DMS 273 (cell line): ENCODE measurements around the gene GPRIN2.
"Not testable (repeated sequence)": the region's sequence is repeated elsewhere in the genome, so short reads cannot be mapped to it uniquely, and the experiment has no call there.

Experiments used
- DNase-seq: peaks from one replicate; lab custom pipeline; 2025; ENCODE audit not compliant: unreplicated experiment; lab: John Stamatoyannopoulos, UW

Gene GPRIN2

DNA sequence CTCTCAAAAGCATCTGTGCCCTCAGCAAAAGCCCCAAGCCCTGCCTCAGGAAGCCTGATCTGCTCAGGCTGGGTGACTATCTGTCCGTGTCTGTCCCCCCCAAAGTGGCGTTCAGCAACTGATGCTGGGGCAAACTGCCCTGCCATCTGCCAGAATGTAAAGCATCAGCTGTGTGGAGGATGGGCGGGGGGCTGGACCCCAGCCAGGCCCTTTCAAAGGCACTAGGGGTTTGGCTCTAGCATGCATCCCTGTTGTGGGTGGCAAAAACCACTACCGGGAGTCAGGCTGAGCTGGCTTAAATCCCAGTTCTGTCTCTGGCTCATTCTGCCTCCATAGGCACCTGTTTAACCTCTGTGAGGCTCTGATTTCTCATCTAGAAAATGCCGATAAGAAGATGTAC, 35.5 kb downstream of the GPRIN2 start:
- peak; percentile 95 for DNase-seq

DNA sequence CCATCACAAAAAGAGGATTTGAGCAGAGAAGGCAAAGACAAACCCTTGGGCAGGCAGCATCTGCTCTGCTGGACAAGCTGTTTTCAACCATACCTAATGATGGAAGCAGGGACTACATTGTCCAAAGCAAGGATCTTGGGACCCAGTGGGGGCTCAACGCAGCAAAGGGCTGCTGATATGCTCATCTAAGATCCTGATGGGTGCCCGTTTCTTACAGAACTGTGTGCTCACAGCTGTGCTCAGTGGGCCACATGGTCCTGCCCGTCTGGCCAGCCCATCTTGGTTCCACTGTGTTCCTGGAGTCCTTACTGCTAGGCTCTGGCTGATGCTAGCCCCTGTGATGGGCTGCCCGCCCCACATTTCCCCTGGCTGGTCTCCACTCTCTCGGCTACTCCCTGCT, 36.1 kb downstream of the GPRIN2 start:
- peak; percentile 61 for DNase-seq

DNA sequence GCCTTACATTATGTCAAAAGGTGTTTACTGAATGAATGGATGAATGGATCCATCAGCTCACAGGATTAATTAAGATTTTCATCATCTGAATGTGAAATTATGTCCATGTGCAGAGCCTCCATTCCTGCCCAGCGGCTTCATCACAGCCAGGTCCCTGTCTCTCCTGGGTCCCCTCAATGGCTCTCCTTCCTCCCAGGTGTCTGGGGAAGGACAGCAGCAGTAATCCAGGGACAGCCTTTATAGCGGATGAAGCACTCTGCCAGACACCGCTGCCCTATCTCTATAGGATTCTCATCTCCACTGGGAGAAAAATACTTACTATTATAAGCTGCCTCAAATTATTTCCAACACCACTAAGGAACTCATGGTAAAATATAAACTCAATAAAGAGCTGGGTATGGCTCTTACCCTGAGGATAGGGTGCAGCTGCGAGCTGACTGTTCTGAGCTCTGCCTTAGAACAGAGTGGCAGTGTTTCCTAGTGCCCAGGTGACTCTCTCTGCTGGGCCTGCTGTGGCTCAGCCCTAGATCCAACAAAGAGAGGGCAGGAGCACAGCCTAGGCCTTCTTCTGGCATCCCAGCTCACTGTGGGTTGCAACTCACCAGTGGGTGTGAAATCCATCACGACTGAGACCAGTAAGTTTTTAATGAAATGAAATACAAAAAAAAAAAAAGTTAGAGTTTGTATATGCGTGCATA, 38.3 kb downstream of the GPRIN2 start:
- DNase-seq: no peak

DNA sequence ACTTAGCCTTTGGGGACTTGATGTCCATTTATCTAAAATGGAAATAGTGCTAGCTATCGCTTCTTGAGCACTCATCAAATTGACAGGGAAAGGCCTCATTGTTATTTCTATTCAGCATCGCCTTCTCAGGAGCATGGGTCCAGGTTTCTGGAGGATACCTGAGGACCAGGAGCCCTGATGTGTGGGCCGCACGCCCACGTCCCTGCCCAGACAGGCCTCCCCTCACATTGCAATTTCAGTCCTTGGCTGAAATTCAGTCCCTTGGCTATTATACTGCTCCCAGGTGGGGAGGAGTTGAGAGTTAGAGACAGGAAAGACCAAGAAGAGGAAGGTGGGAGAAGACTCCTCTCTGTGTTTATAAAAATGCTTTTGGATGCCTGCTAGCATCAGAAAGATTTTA, 38.9 kb downstream of the GPRIN2 start:
- DNase-seq: no peak

DNA sequence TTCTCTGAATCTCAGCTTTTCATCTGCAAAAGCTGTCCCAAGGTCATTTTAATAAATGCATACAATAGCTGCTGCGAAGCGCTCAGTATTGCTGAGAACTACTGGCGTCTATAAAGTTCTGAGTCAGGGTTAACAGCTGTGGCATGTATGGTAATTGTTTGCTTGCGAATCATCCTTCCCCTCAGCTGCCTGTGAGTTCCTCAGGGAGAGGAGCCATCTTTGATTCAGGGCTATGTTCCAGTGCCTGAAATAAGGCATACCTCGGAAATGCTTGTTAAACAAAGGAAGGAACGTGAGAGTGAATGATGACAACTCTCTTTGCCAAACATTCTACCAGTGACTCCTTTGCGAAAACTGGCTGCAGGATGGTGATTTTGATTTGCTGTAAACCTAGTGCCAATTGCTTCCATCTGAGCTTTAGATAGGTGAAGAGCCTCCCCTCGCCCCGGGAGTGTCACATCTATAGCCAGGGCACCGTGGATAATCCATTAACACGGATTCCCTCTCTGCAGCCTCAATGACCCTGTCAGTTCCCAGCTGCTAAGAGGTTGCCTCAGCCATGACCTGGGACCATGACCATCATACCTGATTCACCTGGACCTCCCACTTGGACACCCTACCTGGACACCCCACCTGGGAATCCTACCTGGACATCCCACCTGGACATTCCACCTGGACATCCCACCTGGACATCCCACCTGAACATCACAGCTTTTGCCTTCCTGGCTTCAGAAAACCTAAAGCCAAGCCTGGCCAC, 39.6 kb downstream of the GPRIN2 start:
- peak; percentile 56 for DNase-seq

DNA sequence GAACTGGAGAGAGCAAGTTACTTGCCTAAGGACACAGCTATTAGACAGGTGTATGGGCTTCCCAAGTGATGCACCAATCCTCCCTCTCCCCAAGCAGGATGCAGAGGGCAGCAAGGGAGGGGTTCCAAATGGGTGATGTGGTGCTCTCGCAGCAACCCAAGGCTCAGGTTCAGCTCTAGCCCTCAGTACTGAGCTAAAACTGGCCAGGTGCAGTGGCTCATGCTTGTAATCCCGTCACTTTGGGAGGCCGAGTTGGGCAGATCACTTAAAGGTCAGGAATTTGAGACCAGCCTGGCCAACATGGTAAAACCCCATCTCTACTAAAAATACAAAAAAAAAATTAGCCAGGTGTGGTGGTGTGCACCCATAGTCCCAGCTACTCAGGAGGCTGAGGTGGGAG, 40.7 kb downstream of the GPRIN2 start:
- no peak for DNase-seq

DNA sequence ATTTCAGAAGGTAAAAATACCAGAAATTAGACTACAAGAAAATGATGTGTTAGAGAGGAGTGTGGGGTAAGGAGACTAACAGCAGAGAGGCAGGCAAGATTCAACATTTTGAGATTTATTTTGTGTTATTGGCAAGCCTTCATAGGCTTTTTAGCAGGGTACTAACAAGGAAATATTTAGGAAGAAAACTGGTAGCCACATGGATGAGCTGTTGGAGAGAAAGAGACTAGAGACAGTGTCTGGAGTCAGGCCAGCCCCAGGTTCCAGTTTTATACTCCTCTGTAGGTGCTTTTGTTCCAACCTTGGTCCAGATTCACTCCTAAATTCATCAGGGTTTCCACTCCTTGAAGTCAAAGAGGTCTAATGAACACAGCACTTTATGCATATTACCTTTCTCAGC, 41.1 kb downstream of the GPRIN2 start:
- DNase-seq: no peak

DNA sequence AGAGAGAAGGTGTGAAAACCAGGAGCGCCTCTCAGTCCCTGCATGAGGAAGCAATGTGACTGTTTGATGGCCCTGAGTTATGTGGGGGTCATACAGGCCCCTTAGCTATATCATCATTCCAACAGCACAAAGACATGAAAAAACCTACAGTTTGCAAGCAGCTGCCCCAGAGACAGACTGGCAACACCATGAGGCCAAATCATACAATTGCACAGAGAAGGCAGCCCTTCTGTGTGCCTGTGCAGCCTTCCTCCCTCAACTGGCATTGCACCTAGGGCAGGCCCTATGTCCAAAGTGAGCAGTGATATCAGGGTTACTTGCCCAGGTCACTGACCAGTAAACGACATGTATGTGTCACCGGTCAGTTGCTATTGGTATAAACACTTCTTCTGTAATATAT, 41.6 kb downstream of the GPRIN2 start:
- no peak for DNase-seq

DNA sequence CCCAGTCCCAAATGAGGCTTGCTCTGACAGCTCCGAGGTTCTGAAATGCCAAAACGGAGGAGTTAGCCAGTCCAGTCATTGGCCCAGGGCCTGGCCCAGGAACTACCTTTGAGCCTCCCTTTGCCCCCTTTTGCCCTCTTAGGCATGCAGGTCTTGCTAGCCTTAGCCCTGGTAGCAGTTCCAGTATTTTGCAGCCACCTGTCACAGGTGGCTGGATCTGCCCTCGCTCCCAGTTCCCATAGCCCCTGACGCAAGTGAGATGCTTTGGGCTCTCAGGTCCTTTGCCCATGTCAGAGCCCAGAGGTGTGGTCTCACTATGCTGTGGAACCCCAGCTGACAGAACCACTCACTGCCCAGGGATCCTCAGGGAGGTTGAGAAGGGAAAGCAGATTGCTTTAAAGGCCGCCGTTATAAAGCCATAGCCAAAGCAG, 42.0 kb downstream of the GPRIN2 start:
- no peak for DNase-seq

DNA sequence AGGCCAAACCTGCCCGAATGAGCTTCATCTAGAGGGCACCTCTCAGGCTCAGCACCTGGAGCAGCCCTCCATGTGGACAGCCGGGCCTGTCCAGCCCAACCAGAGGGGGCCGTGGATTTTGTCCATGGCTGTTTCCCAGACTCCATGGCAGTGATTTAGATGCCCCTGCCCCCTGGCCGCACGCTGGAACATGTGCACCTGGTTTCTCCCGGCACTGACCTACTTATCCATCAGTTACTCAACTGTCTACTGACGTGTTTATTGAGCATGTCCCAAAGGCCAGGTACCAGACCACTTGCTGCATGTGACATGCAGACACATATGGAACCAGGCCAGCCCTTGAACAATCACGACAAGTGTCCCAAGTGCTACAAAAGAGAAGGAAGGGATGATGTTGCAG, 43.1 kb downstream of the GPRIN2 start:
- DNase-seq: not testable (repeated sequence)

DNA sequence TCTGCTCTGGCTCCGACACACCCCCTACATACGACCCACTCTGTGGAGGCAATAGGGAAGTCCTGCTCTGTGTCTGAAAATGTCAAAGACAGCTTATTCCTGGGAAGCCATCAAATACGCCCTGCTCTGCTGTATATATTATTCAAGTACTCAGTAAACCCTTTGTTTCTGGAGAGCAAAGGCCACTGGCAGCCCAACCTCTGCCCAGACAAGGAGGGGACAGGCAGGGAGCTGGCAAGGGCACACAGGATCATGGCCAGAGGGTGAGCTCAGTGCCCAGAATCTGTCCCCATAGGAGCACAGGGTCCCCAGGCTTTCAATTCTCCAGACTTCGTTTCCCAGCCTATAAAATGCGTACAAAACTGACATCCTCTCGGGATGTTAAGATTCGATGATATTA, 43.7 kb downstream of the GPRIN2 start:
- DNase-seq: not testable (repeated sequence)

DNA sequence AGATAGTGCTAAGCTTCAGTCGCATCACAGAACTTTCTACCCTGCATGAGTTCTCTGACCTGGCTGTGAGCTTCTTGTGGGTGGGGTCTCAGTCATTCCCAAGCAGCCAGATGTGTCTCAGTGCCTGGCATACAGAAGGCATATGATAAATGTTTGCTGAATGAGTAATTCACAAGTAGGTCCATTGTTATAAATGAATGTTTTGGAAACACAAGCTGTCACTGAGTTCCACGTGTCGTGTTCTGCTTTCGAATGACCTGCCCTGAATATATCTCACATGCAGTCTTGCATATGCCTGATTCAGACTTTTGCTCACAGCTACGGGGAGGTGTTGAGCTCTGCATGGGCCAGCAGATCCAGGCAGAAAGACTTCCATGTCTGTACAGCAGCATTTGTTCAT, 44.5 kb downstream of the GPRIN2 start:
- DNase-seq: not testable (repeated sequence)
